ENCODE measurements around the gene IGFL1.
"Not testable (repeated sequence)": the region's sequence is repeated elsewhere in the genome, so short reads cannot be mapped to it uniquely, and the experiment has no call there.

Gene IGFL1

GRCh38 chr19:46191972-46192371 lies 37.6 kb upstream of the IGFL1 start:
- H3K27me3 ChIP-seq (ENCODE audit: control insufficient read depth, insufficient read depth, low read length, poor library complexity, severe bottlenecking) = no peaks in the 10 kb centered on the region
- WGBS, 2 experiments = 81 to 85% methylated on average over 2 to 3 of the region's 3 CpGs
- no peaks in the 10 kb centered on the region for H3K9me3 ChIP-seq (ENCODE audit: control insufficient read depth, low read length)
- no peak overlapping the region for H3K4me3 ChIP-seq (ENCODE audit: insufficient read depth, low read depth, low read length)
- no peak overlapping the region for H3K27ac ChIP-seq (ENCODE audit: insufficient read depth, low read depth, low read length, poor library complexity, severe bottlenecking)
- no peaks in the 10 kb centered on the region for H3K36me3 ChIP-seq (ENCODE audit: control insufficient read depth, insufficient read depth, low read length)
- H3K4me1 ChIP-seq (ENCODE audit: control insufficient read depth, insufficient read depth, low read length) = no peaks in the 10 kb centered on the region

GRCh38 chr19:46192626-46192991 lies 36.9 kb upstream of the IGFL1 start:
- not testable (repeated sequence) for H3K9me3 ChIP-seq (ENCODE audit: control insufficient read depth, low read length); H3K27ac ChIP-seq (ENCODE audit: insufficient read depth, low read depth, low read length, poor library complexity, severe bottlenecking); H3K36me3 ChIP-seq (ENCODE audit: control insufficient read depth, insufficient read depth, low read length); H3K4me1 ChIP-seq (ENCODE audit: control insufficient read depth, insufficient read depth, low read length); H3K4me3 ChIP-seq (ENCODE audit: insufficient read depth, low read depth, low read length); H3K27me3 ChIP-seq (ENCODE audit: control insufficient read depth, insufficient read depth, low read length, poor library complexity, severe bottlenecking)
- WGBS, 2 experiments = 85 to 94% methylated on average over 5 of the region's 5 CpGs

GRCh38 chr19:46192992-46193650 lies 36.4 kb upstream of the IGFL1 start:
- Histone ChIP-seq H3K4me3 (ENCODE audit: insufficient read depth, low read depth, low read length) (no peak overlapping the region), H3K9me3 (ENCODE audit: control insufficient read depth, low read length) (no peaks in the 10 kb centered on the region), H3K27me3 (ENCODE audit: control insufficient read depth, insufficient read depth, low read length, poor library complexity, severe bottlenecking) (no peaks in the 10 kb centered on the region), H3K4me1 (ENCODE audit: control insufficient read depth, insufficient read depth, low read length) (no peaks in the 10 kb centered on the region), H3K36me3 (ENCODE audit: control insufficient read depth, insufficient read depth, low read length) (no peaks in the 10 kb centered on the region), H3K27ac (ENCODE audit: insufficient read depth, low read depth, low read length, poor library complexity, severe bottlenecking) (no peak overlapping the region)
- WGBS, 2 experiments = 87 to 91% methylated on average over 11 of the region's 11 CpGs

GRCh38 chr19:46193678-46194077 lies 35.9 kb upstream of the IGFL1 start:
- Histone ChIP-seq H3K27ac (ENCODE audit: insufficient read depth, low read depth, low read length, poor library complexity, severe bottlenecking) (no peak overlapping the region), H3K36me3 (ENCODE audit: control insufficient read depth, insufficient read depth, low read length) (no peaks in the 10 kb centered on the region), H3K4me1 (ENCODE audit: control insufficient read depth, insufficient read depth, low read length) (no peaks in the 10 kb centered on the region), H3K4me3 (ENCODE audit: insufficient read depth, low read depth, low read length) (no peak overlapping the region), H3K9me3 (ENCODE audit: control insufficient read depth, low read length) (no peaks in the 10 kb centered on the region), H3K27me3 (ENCODE audit: control insufficient read depth, insufficient read depth, low read length, poor library complexity, severe bottlenecking) (no peaks in the 10 kb centered on the region)
- 89 to 93% methylated on average over 4 of the region's 4 CpGs for WGBS, 2 experiments

GRCh38 chr19:46195104-46195503 lies 34.4 kb upstream of the IGFL1 start:
- WGBS, 2 experiments = 95 to 99% methylated on average over 3 of the region's 3 CpGs
- Histone ChIP-seq H3K27me3 (ENCODE audit: control insufficient read depth, insufficient read depth, low read length, poor library complexity, severe bottlenecking) (no peaks in the 10 kb centered on the region), H3K27ac (ENCODE audit: insufficient read depth, low read depth, low read length, poor library complexity, severe bottlenecking) (no peak overlapping the region), H3K36me3 (ENCODE audit: control insufficient read depth, insufficient read depth, low read length) (no peaks in the 10 kb centered on the region), H3K9me3 (ENCODE audit: control insufficient read depth, low read length) (no peaks in the 10 kb centered on the region), H3K4me1 (ENCODE audit: control insufficient read depth, insufficient read depth, low read length) (no peaks in the 10 kb centered on the region), H3K4me3 (ENCODE audit: insufficient read depth, low read depth, low read length) (no peak overlapping the region)

- not testable (repeated sequence) for H3K27ac ChIP-seq (ENCODE audit: insufficient read depth, low read depth, low read length, poor library complexity, severe bottlenecking); H3K9me3 ChIP-seq (ENCODE audit: control insufficient read depth, low read length); H3K36me3 ChIP-seq (ENCODE audit: control insufficient read depth, insufficient read depth, low read length); H3K27me3 ChIP-seq (ENCODE audit: control insufficient read depth, insufficient read depth, low read length, poor library complexity, severe bottlenecking); H3K4me1 ChIP-seq (ENCODE audit: control insufficient read depth, insufficient read depth, low read length); H3K4me3 ChIP-seq (ENCODE audit: insufficient read depth, low read depth, low read length)
- WGBS, 2 experiments = 89 to 92% methylated on average over 6 to 7 of the region's 7 CpGs
Measured at GRCh38 chr19:46195919-46196318, 33.6 kb upstream of the IGFL1 start.

- no peaks in the 10 kb centered on the region for H3K27me3 ChIP-seq (ENCODE audit: control insufficient read depth, insufficient read depth, low read length, poor library complexity, severe bottlenecking)
- H3K4me3 ChIP-seq (ENCODE audit: insufficient read depth, low read depth, low read length) = no peak overlapping the region
- H3K36me3 ChIP-seq (ENCODE audit: control insufficient read depth, insufficient read depth, low read length) = no peaks in the 10 kb centered on the region
- H3K9me3 ChIP-seq (ENCODE audit: control insufficient read depth, low read length) = no peaks in the 10 kb centered on the region
- 83 to 88% methylated on average over 8 of the region's 8 CpGs for WGBS, 2 experiments
- no peak overlapping the region for H3K27ac ChIP-seq (ENCODE audit: insufficient read depth, low read depth, low read length, poor library complexity, severe bottlenecking)
- no peaks in the 10 kb centered on the region for H3K4me1 ChIP-seq (ENCODE audit: control insufficient read depth, insufficient read depth, low read length)
Measured at GRCh38 chr19:46196410-46197124, 33.0 kb upstream of the IGFL1 start.

- Histone ChIP-seq H3K27me3 (ENCODE audit: control insufficient read depth, insufficient read depth, low read length, poor library complexity, severe bottlenecking) (no peaks in the 10 kb centered on the region), H3K27ac (ENCODE audit: insufficient read depth, low read depth, low read length, poor library complexity, severe bottlenecking) (no peak overlapping the region), H3K36me3 (ENCODE audit: control insufficient read depth, insufficient read depth, low read length) (no peaks in the 10 kb centered on the region), H3K4me3 (ENCODE audit: insufficient read depth, low read depth, low read length) (no peak overlapping the region), H3K4me1 (ENCODE audit: control insufficient read depth, insufficient read depth, low read length) (no peaks in the 10 kb centered on the region), H3K9me3 (ENCODE audit: control insufficient read depth, low read length) (no peaks in the 10 kb centered on the region)
- WGBS, 2 experiments = 77 to 84% methylated on average over 4 of the region's 4 CpGs
Measured at GRCh38 chr19:46197314-46198070, 32.0 kb upstream of the IGFL1 start.

- Histone ChIP-seq H3K4me3 (ENCODE audit: insufficient read depth, low read depth, low read length) (no peak overlapping the region), H3K27me3 (ENCODE audit: control insufficient read depth, insufficient read depth, low read length, poor library complexity, severe bottlenecking) (no peaks in the 10 kb centered on the region), H3K9me3 (ENCODE audit: control insufficient read depth, low read length) (no peaks in the 10 kb centered on the region), H3K27ac (ENCODE audit: insufficient read depth, low read depth, low read length, poor library complexity, severe bottlenecking) (no peak overlapping the region), H3K4me1 (ENCODE audit: control insufficient read depth, insufficient read depth, low read length) (no peaks in the 10 kb centered on the region), H3K36me3 (ENCODE audit: control insufficient read depth, insufficient read depth, low read length) (no peaks in the 10 kb centered on the region)
- WGBS, 2 experiments = 89 to 93% methylated on average over 3 of the region's 3 CpGs
Measured at GRCh38 chr19:46198756-46199155, 30.8 kb upstream of the IGFL1 start.
